Adrenal gland (tissue), 12 donors: Measurements from ENCODE around the gene LBP. TPM values are rescaled to one million over a fixed set of nuclear protein-coding genes. Genes with fewer than 3 reads are reported as not detected.

Source experiments
- DNase-seq, 7 donors: peaks; one replicate each; pipeline ENCODE4 v3.0.0-alpha.2; 2019 to 2020
- H3K27ac ChIP-seq, 5 donors: fragments of 200-600 bp; sonication (generic) in 4 of 5; 1 replicate in 3 of 5; 2 replicates in 2 of 5; pipeline versions ENCODE4 v1.5.1 to v1.8.0; 2016 to 2020; ENCODE audit warnings: mild to moderate bottlenecking in 1 of 5
- H3K27me3 ChIP-seq: fragments of 200-600 bp; 2 replicates; pipeline ENCODE4 v1.8.0; 2021
- H3K36me3 ChIP-seq, 2 donors: fragments of 200-600 bp; replicated peaks in 1 of 2; 1 replicate in 1 of 2; 2 replicates in 1 of 2; pipeline versions ENCODE4 v1.5.1 to v1.8.0; 2018 to 2022
- H3K4me1 ChIP-seq, 2 donors: fragments of 200-600 bp; replicated peaks in 1 of 2; 1 replicate in 1 of 2; 2 replicates in 1 of 2; pipeline versions ENCODE4 v1.5.1 to v1.8.0; 2018 to 2021
- H3K4me3 ChIP-seq, 4 donors: fragments of 200-600 bp; sonication (generic) in 3 of 4; one replicate each; pipeline ENCODE4 v1.5.1; 2016 to 2018
- H3K9me3 ChIP-seq, 3 donors: fragments of 200-600 bp; sonication (generic) in 1 of 3; replicated peaks in 1 of 3; 1 replicate in 2 of 3; 2 replicates in 1 of 3; pipeline versions ENCODE4 v1.5.1 to v1.8.0; 2016 to 2021
- POLR2A ChIP-seq, 2 donors: fragments of 450-650 bp; IDR thresholded peaks; one replicate each; pipeline ENCODE4 v1.6.1; 2017; ENCODE audit warnings: antibody characterized with exemption in 2 of 2, mild to moderate bottlenecking in 2 of 2, moderate library complexity in 1 of 2
- WGBS, 4 donors: extraction: QIAGEN DNeasy Blood & Tissue Kit in 2 of 4; methylation state at CpG; one replicate each; pipeline versions ENCODE4 v1.1.5 to v1.1.7; 2013 to 2017; 5-methylcytosine and 5-hydroxymethylcytosine counted together
- intact Hi-C, 2 donors: fragments of 100-400 bp; cut with DNase I; formaldehyde crosslinking; loops; one replicate each; pipeline versions ENCODE4 v1.14.1 to v1.15.0; 2022 to 2023
- polyA plus RNA-seq, 3 donors: library from polyadenylated mRNA; stranded (reverse); fragments of 200-250 nt in 2 of 3; fragments of 350-450 nt in 1 of 3; fragmentation: Illumina TruSeq in 1 of 3; extraction: RNeasy Lipid Tissue Mini Kit (QIAGEN cat#74804) in 1 of 3; gene quantifications; one replicate each; pipeline ENCODE4 v1.2.3, GENCODE V29; 2013 to 2014
- total RNA-seq, 9 donors: library from RNA; depleted of rRNA in 4 of 9; stranded (reverse); fragments of >200 nt in 4 of 9; fragments of 120-200 nt in 1 of 9; fragmentation: NEBNext Ultra II Directional in 1 of 9; extraction: Animal tissue kit (Norgen Biotek cat#: 25700) in 1 of 9; gene quantifications; one replicate each; pipeline versions ENCODE4 v1.1.0 to v1.2.4, GENCODE V29; 2013 to 2023
- TF ChIP-seq, protein P1 (sequence below), 6 experiments: fragments of 450-650 bp in 4 of 6; fragments of 200-600 bp in 2 of 6; sonication (generic) in 1 of 6; IDR thresholded peaks; 1 replicate in 5 of 6; 2 replicates in 1 of 6; pipeline versions ENCODE4 v1.5.1 to v1.8.0; 2016 to 2021; ENCODE audit warnings: antibody characterized with exemption in 6 of 6, mild to moderate bottlenecking in 2 of 6, moderate library complexity in 1 of 6
- donor health status: healthy with polysubstance abuse.
- donor health status: Bipolar disorder and iron deficiency.
- donor health status: DM: yes; HTN: yes; CAD: no.
- donor health status: DM: no; HTN: no; CAD: no.
- donor health status: DM: no; HTN: no; CAD: no.
- donor health status: DM: yes; HTN: yes; CAD: no.

The LBP gene
- total and polyA plus RNA-seq, 12 donors, result 0.15 to 2.0 (median 0.41) TPM; not detected in 2

DNA sequence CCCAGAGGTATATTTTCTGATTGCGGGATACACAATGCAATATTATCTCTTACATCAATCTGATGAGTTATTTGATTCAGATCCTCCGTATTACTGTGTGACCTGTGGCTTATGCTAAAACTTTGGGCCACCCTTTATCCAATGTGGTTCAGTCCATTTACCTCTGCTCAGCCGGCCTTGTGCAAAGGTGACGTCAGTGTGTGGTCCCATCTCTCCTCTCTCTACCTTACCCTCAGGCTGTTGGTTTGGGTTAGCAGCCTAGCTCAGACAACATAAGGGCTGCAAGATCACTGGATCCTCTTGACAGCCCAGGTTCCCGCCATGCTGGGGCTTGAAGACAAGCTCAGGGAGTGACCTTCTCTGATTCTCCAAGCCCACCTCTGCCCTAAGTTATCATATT, 55.8 kb downstream of the LBP start:
- 87 to 94% (median 89%) methylated on average over 5 of the region's 5 CpGs for WGBS, 4 donors
- H3K27me3 ChIP-seq, result no peaks in the 10 kb centered on the region
- H3K4me1 ChIP-seq, result no peaks in the 10 kb centered on the region
- no peak for DNase-seq
- no peak for TF ChIP-seq POLR2A (IDR thresholded peaks at IDR 0.05)
- TF ChIP-seq, protein P1, sequence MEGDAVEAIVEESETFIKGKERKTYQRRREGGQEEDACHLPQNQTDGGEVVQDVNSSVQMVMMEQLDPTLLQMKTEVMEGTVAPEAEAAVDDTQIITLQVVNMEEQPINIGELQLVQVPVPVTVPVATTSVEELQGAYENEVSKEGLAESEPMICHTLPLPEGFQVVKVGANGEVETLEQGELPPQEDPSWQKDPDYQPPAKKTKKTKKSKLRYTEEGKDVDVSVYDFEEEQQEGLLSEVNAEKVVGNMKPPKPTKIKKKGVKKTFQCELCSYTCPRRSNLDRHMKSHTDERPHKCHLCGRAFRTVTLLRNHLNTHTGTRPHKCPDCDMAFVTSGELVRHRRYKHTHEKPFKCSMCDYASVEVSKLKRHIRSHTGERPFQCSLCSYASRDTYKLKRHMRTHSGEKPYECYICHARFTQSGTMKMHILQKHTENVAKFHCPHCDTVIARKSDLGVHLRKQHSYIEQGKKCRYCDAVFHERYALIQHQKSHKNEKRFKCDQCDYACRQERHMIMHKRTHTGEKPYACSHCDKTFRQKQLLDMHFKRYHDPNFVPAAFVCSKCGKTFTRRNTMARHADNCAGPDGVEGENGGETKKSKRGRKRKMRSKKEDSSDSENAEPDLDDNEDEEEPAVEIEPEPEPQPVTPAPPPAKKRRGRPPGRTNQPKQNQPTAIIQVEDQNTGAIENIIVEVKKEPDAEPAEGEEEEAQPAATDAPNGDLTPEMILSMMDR (IDR thresholded peaks at IDR 0.05), result no peak
- no peaks in the 10 kb centered on the region for H3K36me3 ChIP-seq
- no peaks in the 10 kb centered on the region for H3K9me3 ChIP-seq
- no peak overlapping the region for H3K27ac ChIP-seq
- intact Hi-C loops, result loop anchor here in 1 of 2 donors (10.0 kb wide), 1 partner anchor 167 kb away; no protein-coding TSS in a partner anchor
- H3K4me3 ChIP-seq, result no peak overlapping the region

DNA sequence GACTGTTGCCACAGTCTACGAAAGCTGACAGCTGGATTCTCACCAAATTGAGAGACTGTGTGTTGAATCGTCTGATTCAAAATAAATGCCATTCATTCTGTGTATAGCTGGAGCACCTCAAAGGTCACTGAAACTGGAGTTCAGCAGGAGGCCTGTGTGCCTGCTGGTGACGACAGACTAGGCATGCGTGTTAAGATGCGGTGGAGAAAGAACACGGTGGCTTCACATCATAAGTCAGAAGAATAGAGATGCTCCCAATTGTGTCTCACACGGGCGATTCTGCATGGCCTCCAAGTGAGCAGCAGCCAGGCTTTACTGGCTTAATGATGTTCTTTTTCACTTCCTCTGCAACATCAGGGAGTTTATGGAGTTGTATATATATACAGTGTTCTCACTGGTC, 56.5 kb downstream of the LBP start:
- no peaks in the 10 kb centered on the region for H3K4me1 ChIP-seq
- H3K27me3 ChIP-seq, result no peaks in the 10 kb centered on the region
- H3K36me3 ChIP-seq, result no peaks in the 10 kb centered on the region
- no peaks in the 10 kb centered on the region for H3K9me3 ChIP-seq
- intact Hi-C loops, result loop anchor here in 1 of 2 donors (10.0 kb wide), 1 partner anchor 168 kb away; no protein-coding TSS in a partner anchor
- H3K27ac ChIP-seq, result no peak overlapping the region
- TF ChIP-seq, protein P1 (IDR thresholded peaks at IDR 0.05), result no peak
- no peak for TF ChIP-seq POLR2A (IDR thresholded peaks at IDR 0.05)
- no peak for DNase-seq
- 71 to 87% (median 83%) methylated on average over 4 to 8 of the region's 8 CpGs for WGBS, 4 donors
- no peak overlapping the region for H3K4me3 ChIP-seq

DNA sequence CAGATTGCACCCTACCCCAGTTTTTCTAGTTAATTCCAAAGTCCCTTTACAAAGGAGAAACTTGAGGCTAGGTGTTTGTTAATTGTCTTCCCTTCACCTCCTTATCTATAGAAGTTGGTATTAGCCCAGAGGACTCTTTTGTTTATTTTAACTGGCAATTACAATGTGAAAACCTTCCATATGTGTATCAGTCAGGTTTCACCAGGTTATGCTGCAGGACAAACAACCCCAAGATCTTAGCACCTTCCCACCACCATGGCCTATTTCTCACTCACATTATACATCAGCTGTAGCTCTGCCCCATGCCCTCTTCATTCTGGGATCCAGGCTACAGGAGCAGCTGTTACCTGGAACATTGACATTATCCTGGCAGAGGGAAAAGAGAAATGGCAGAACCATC, 57.7 kb downstream of the LBP start:
- no peaks in the 10 kb centered on the region for H3K36me3 ChIP-seq
- H3K9me3 ChIP-seq, result no peaks in the 10 kb centered on the region
- H3K4me1 ChIP-seq, result no peaks in the 10 kb centered on the region
- intact Hi-C loops, result loop anchor here in 1 of 2 donors (10.0 kb wide), 1 partner anchor 169 kb away; no protein-coding TSS in a partner anchor
- TF ChIP-seq POLR2A (IDR thresholded peaks at IDR 0.05), result no peak
- TF ChIP-seq, protein P1 (IDR thresholded peaks at IDR 0.05), result no peak
- H3K4me3 ChIP-seq, result no peak overlapping the region
- H3K27ac ChIP-seq, result no peak overlapping the region
- H3K27me3 ChIP-seq, result no peaks in the 10 kb centered on the region
- no peak for DNase-seq

DNA sequence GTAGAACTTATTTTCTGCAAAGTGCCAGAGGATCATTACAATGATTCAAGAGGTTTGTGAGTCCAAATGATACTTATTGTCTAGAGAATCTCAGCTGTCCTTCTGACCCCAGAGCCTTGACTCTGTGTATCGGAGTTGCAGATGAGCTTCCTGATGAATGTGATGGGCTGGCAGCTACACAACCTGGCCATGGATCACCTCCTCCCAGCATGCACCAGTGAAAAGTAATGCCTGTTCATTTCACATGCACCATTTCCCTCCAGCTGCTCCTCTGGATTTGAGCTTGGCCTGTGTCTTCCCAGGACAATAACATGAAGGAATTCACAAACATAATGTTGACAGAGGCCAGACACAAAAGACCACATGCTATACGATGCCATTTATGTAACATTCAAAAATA, 58.9 kb downstream of the LBP start:
- Histone ChIP-seq H3K27me3 (no peaks in the 10 kb centered on the region), H3K4me1 (no peaks in the 10 kb centered on the region), H3K4me3 (no peak overlapping the region), H3K36me3 (no peaks in the 10 kb centered on the region), H3K27ac (no peak overlapping the region), H3K9me3 (no peaks in the 10 kb centered on the region)
- intact Hi-C loops, result loop anchor here in 1 of 2 donors (10.0 kb wide), 1 partner anchor 170 kb away; no protein-coding TSS in a partner anchor
- DNase-seq, result no peak
- TF ChIP-seq POLR2A (IDR thresholded peaks at IDR 0.05), result no peak
- TF ChIP-seq, protein P1 (IDR thresholded peaks at IDR 0.05), result no peak
- WGBS, 4 donors, result 71 to 83% (median 76%) methylated on average over 2 of the region's 2 CpGs
